ENCODE data around the gene C1QTNF9B. TPM values are rescaled to one million over a fixed set of nuclear protein-coding genes. Genes with fewer than 3 reads are reported as not detected.
"Not testable (repeated sequence)": the region's sequence is repeated elsewhere in the genome, so short reads cannot be mapped to it uniquely, and the experiment has no call there.

The C1QTNF9B gene
- total RNA-seq (2014; rRNA removed; shearing (Covaris generic)) (0.28 and 1.7 TPM in 2 replicates), polyA plus RNA-seq (2016; fragmentation: Nextera tagmentation; extraction: Ambion mirVana) (0.19 and 0.27 TPM in 2 replicates)
- long read RNA-seq, result 0 reads

DNA sequence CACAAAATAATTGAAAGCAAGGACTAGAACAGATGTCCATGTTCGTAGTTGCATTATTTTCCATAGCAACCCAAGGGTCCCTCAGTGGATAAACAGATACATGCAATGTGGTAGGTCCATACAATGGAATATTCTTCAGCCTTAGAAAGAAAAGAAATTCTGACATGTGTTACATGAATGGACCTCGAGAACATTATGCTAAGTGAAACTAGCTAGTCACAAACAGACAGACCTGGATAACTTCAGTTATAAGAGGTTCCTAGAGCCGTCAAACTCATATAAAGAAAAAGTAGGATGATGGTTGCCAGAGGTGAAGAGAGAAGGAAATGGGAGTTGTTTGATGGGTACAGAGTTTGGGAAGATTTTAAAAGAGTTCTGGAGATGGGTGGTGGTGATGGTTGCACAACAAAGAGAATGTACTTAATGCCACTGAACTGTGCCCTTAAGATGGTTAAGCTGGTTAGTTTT is at the start of gene C1QTNF9B:
Gene C1QTNF9B, minus strand, starts transcription at position 51 of the 468 bp plus-strand sequence.
- not testable (repeated sequence) for H3K4me2 ChIP-seq; H3K4me1 ChIP-seq (ENCODE audit: insufficient read depth); H3K27ac ChIP-seq (ENCODE audit: low read depth); H3K36me3 Mint-ChIP-seq (ENCODE audit: low read depth); H3K27ac Mint-ChIP-seq; H3K9me3 Mint-ChIP-seq; H3K79me2 ChIP-seq (replicated peaks; ENCODE audit: insufficient read depth); H3K9me2 ChIP-seq (ENCODE audit: insufficient read depth); H3K36me3 ChIP-seq (ENCODE audit: insufficient read depth); H3K27me3 Mint-ChIP-seq (ENCODE audit: insufficient read depth, low read depth, poor library complexity); H3K4me1 Mint-ChIP-seq; H3K27me3 ChIP-seq (ENCODE audit: insufficient read depth); H4K20me1 ChIP-seq (replicated peaks; ENCODE audit: insufficient read depth); H3K4me3 Mint-ChIP-seq; H3F3A ChIP-seq (replicated peaks; ENCODE audit: low read depth); H3K4me3 ChIP-seq; H2AFZ ChIP-seq; ATAC-seq; DNase-seq (ENCODE audit: low spot score)

DNA sequence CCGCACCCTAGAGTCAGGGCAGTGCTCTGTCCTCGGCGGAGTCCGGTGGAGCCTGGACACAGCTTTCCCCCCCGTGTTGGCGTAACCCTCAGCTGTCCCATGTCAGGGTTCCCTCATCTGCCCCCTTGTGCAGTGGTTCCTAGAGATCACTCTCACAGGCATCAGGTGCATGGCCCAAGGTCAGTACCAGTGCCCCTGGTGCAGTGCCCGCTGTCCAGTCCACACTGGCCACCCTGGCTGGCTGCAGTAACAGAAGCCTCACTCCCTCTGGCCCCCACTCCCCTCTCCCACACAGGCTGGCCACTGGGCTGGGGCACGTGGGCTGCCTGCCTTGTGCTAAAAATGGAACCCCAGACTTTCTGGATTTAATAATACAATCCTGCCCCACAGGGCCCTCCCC is 49.6 kb upstream of the C1QTNF9B start:
- Mint-ChIP-seq H3K27me3 (ENCODE audit: insufficient read depth, low read depth, poor library complexity) (peaks cover 6% of the 10 kb centered on the region), H3K36me3 (ENCODE audit: low read depth) (no peaks in the 10 kb centered on the region), H3K4me1 (no peaks in the 10 kb centered on the region), H3K27ac (no peak overlapping the region), H3K4me3 (no peak overlapping the region), H3K9me3 (no peaks in the 10 kb centered on the region; the same call in 2 of the 3 replicates)
- no peak overlapping the region for H3K27ac ChIP-seq (ENCODE audit: low read depth)
- H3K4me1 ChIP-seq (ENCODE audit: insufficient read depth), result no peaks in the 10 kb centered on the region
- no peaks in the 10 kb centered on the region for H4K20me1 ChIP-seq (replicated peaks; ENCODE audit: insufficient read depth)
- DNase-seq (ENCODE audit: low spot score) (no peak), ATAC-seq (no peak)
- H3K4me3 ChIP-seq, result no peak overlapping the region
- no peaks in the 10 kb centered on the region for H3F3A ChIP-seq (replicated peaks; ENCODE audit: low read depth)
- no peaks in the 10 kb centered on the region for H3K36me3 ChIP-seq (ENCODE audit: insufficient read depth)
- no peak overlapping the region for H2AFZ ChIP-seq
- no peaks in the 10 kb centered on the region for H3K27me3 ChIP-seq (ENCODE audit: insufficient read depth)
- no peaks in the 10 kb centered on the region for H3K9me2 ChIP-seq (ENCODE audit: insufficient read depth)
- H3K79me2 ChIP-seq (replicated peaks; ENCODE audit: insufficient read depth), result no peaks in the 10 kb centered on the region
- TF ChIP-seq STAT1 (IDR thresholded peaks at IDR 0.05; ENCODE audit: unreplicated experiment), result no peak
- no peak for TF ChIP-seq CTCF (conservative IDR thresholded peaks at IDR 0.05; ENCODE audit: low read depth in 2 of 2)
- no peak for TF ChIP-seq JUNB (IDR thresholded peaks at IDR 0.05; ENCODE audit: unreplicated experiment)
- TF ChIP-seq, protein P1, sequence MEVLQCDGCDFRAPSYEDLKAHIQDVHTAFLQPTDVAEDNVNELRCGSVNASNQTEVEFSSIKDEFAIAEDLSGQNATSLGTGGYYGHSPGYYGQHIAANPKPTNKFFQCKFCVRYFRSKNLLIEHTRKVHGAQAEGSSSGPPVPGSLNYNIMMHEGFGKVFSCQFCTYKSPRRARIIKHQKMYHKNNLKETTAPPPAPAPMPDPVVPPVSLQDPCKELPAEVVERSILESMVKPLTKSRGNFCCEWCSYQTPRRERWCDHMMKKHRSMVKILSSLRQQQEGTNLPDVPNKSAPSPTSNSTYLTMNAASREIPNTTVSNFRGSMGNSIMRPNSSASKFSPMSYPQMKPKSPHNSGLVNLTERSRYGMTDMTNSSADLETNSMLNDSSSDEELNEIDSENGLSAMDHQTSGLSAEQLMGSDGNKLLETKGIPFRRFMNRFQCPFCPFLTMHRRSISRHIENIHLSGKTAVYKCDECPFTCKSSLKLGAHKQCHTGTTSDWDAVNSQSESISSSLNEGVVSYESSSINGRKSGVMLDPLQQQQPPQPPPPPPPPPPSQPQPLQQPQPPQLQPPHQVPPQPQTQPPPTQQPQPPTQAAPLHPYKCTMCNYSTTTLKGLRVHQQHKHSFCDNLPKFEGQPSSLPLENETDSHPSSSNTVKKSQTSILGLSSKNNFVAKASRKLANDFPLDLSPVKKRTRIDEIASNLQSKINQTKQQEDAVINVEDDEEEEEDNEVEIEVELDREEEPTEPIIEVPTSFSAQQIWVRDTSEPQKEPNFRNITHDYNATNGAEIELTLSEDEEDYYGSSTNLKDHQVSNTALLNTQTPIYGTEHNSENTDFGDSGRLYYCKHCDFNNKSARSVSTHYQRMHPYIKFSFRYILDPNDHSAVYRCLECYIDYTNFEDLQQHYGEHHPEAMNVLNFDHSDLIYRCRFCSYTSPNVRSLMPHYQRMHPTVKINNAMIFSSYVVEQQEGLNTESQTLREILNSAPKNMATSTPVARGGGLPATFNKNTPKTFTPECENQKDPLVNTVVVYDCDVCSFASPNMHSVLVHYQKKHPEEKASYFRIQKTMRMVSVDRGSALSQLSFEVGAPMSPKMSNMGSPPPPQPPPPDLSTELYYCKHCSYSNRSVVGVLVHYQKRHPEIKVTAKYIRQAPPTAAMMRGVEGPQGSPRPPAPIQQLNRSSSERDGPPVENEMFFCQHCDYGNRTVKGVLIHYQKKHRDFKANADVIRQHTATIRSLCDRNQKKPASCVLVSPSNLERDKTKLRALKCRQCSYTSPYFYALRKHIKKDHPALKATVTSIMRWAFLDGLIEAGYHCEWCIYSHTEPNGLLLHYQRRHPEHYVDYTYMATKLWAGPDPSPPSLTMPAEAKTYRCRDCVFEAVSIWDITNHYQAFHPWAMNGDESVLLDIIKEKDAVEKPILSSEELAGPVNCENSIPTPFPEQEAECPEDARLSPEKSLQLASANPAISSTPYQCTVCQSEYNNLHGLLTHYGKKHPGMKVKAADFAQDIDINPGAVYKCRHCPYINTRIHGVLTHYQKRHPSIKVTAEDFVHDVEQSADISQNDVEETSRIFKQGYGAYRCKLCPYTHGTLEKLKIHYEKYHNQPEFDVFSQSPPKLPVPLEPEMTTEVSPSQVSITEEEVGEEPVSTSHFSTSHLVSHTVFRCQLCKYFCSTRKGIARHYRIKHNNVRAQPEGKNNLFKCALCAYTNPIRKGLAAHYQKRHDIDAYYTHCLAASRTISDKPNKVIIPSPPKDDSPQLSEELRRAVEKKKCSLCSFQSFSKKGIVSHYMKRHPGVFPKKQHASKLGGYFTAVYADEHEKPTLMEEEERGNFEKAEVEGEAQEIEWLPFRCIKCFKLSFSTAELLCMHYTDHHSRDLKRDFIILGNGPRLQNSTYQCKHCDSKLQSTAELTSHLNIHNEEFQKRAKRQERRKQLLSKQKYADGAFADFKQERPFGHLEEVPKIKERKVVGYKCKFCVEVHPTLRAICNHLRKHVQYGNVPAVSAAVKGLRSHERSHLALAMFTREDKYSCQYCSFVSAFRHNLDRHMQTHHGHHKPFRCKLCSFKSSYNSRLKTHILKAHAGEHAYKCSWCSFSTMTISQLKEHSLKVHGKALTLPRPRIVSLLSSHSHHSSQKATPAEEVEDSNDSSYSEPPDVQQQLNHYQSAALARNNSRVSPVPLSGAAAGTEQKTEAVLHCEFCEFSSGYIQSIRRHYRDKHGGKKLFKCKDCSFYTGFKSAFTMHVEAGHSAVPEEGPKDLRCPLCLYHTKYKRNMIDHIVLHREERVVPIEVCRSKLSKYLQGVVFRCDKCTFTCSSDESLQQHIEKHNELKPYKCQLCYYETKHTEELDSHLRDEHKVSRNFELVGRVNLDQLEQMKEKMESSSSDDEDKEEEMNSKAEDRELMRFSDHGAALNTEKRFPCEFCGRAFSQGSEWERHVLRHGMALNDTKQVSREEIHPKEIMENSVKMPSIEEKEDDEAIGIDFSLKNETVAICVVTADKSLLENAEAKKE (CRISPR knock-in tag; IDR thresholded peaks at IDR 0.05), result no peak
- no peak for TF ChIP-seq NANOG (IDR thresholded peaks at IDR 0.05; ENCODE audit: borderline replicate concordance)
- no peak for TF ChIP-seq CREB1 (CRISPR knock-in tag; IDR thresholded peaks at IDR 0.05; ENCODE audit: low read depth)
- TF ChIP-seq ZNF114 (CRISPR knock-in tag; IDR thresholded peaks at IDR 0.05), result no peak
- no peak overlapping the region for H3K4me2 ChIP-seq

Data from GM23338 (cell line).